ENCODE data around the gene NSMF.
"Not testable (repeated sequence)": the region's sequence is repeated elsewhere in the genome, so short reads cannot be mapped to it uniquely, and the experiment has no call there.

NSMF gene

DNA sequence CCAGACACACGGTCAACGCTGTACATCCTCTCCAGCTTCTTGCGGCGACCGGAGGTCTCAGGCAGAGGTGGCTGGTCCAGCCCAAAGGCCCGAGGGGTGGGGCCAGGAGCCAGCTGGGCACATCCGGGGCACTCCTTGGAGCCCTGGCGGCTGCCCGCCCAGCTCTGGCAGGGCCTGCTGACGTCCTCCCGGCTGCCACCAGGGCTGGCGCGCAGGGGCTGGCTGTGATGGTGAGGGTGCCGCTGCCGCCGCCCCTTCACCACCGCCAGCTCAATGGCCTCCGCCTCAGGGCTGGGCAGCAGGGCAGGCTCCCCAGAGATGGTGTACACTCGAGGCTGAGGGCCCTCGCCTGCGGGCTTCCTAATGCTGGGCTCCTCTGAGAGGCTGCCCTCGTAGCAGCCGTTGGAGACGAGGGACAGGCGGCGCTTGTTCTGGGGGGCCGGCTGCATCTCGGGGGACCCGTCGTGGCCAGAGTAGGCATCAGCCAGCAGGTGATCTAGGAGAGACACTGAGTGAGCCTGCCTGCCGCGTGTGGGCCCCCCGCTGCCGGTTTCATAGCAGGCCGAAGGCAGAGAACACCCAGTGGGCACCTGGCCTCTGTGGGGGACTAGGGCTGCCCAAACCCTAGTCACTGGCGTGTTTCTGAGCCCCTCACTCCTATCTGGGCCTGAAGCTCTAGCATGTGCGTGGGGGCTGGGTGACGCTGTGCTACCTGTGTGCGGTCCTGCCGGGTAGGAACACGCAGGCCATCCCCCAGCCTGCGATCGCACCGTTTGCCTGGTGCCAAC, 1.5 kb downstream of the NSMF start:
- no peak for DNase-seq

DNA sequence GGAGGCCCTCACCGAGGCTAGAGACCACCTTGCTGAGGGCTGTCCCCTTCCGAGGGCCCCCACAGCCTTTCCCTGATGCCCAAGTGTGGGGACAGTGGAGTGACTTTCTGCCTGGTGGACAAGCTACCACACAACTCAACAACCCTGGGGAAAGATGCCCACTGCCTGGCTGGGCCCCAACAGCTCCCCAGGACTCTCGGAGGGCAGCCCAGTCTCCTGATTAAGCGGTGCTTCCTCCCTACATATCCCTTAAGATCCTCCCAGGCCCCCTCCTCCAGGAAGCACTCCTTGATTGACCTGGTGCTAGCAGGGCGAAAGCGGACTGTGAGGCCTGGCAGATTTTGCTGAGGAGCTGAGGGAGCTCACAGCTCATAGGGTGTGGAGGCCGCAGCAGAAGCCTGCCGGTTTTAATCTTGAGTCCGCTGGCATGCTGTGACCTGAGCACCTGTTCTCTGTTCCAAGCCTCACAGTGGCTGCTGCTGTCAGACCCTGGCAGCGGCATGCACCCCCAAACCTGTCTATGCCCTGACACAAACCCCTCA, 2.2 kb downstream of the NSMF start:
- DNase-seq, result no peak

DNA sequence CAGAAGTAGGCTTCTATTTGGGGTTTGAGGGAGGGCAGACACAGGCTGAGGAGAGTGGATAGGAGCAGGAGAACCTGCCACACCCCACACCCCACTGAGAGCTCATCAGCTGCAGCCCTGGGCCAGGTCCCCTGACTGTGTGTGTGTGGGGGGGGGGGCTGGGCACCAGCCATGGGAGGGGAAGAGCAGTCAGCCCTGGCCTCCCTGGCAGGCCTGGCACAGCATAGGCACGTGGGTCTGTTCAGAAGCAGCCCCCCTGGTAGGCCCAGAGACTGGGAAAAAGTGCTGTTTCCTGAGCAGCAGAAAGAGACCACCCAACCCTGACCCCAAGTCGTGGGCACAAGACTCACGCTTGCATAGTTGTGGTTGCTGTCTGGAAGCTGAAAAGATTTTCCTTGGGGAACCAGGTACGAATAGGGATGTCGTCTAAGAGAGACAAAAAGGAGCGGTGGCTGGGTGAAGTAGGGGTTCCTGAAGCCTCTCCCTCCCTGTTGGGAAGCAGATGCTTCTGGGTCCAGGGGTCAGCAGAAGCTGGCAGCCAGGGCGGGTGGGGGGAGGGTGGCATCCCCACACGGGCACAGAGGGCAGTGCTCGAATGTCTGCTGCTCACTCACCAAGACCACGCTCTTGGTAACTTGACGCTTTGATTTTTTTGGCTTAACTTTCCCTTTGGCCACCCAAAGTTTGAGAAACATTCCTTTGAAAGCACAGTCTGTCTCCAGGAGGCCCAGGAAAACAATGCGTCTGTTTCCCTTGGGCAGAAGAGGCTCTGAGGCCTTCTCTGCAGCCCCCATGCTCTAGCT, 2.9 kb downstream of the NSMF start:
- DNase-seq, result no peak

DNA sequence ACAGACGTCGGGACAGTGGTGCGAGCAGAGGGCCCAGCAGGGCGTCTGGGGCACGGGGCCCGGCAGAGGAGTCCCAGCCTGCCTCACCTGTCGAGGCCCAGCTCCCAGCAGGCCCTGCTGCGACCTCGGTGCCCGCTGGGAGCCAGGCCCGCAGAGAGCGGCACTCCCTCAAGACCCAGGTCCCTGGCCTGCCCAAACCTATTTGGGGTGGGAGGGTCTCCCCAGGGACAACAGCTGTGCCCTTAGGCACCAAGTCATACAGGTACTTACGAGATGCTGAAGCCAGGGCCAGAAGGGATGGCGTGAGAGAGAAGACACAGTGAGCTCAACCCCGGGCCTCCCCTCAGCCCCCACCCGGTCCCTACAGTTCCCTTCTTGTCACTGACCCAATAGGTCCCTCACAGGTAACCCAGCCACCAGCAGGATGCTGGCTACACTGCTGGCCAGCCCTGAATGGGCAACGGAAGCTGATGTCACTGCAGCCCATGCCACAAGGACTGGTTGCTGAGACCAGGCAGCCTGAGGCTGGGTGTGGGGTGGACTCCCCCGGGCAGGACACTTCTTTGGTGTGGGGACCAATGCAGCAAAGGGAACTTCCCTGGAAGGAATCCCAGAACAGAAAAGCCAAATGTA, 3.7 kb downstream of the NSMF start:
- DNase-seq, result no peak

DNA sequence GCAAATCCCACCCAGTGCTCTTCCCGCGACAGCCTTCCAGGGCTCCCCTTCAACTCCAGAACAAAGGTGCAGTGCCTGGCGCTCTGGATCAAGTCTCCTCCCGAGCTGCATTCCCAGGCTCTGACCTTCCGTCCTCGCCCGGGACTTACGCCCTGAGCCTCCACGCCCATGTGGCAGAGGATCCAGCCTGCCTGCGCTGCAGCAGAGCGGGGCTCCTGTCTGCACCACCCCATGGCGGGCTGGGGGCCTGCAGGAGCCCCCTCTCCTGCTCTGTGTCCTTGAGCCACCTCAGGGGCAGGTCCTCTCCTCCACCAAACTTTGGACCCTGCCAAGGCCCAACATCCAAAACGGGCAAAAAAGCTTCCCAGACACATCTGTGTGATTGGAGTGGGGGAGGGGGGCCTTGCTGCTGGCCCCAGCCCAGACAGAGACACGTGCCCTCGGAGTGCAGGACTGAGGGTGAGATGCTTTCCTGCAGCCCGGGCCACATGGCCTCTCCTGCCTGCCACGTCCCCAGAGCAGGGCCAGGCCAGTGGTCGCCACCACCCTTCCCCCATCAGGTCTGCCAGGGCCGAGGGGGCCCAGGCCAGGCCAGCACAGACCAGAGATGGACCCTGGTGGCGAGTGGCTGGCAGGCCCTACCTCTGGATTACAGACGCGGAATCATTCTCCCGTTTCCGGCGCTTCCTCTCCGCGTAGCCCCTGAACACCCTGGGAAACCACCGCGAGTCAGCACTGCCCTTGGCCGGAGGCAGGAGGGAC, 4.4 kb downstream of the NSMF start:
- DNase-seq, result no peak

DNA sequence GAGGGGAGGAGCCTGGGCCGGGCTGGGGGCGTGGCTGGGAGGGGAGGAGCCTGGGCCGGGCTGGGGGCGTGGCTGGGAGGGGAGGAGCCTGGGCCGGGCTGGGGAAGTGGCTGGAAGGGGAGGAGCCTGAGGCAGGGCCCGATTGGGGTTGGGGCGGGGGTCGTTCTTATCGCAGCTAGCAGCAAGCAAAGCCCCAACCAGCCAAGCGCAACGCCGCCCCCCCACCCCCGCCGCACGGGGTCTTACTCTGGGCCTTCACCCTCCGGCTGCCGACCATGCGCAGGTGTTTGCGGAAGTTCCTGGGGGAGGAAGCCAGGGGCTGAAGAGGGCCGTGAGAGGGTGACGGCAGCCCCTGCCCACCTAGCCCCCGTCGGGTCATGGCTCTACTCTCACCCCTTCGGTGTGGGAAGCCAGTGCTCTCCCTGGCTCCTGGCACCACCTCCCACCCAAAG, 5.0 kb downstream of the NSMF start:
- no peak for DNase-seq

DNA sequence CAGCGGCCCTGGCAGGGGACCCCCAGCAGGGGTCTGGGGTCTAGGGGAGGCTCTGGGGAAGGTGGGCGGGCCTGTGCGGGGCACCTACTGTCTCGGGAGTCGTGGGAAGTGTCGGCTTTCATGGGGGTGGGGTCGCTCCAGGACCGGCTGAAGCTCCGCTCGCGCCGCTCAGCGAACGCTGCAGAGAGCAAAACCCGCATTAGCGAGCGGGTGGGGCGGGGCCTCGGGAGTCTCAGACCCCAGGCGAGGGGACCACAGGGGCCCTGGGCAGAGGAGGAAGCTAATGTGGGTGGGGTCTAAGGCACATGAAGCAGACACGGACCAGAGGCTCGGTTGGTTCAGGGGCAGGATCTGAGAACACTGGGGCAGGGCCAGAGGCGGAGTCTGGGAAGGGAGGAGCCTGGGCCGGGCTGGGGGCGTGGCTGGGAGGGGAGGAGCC, 5.5 kb downstream of the NSMF start:
- no peak for DNase-seq

DNA sequence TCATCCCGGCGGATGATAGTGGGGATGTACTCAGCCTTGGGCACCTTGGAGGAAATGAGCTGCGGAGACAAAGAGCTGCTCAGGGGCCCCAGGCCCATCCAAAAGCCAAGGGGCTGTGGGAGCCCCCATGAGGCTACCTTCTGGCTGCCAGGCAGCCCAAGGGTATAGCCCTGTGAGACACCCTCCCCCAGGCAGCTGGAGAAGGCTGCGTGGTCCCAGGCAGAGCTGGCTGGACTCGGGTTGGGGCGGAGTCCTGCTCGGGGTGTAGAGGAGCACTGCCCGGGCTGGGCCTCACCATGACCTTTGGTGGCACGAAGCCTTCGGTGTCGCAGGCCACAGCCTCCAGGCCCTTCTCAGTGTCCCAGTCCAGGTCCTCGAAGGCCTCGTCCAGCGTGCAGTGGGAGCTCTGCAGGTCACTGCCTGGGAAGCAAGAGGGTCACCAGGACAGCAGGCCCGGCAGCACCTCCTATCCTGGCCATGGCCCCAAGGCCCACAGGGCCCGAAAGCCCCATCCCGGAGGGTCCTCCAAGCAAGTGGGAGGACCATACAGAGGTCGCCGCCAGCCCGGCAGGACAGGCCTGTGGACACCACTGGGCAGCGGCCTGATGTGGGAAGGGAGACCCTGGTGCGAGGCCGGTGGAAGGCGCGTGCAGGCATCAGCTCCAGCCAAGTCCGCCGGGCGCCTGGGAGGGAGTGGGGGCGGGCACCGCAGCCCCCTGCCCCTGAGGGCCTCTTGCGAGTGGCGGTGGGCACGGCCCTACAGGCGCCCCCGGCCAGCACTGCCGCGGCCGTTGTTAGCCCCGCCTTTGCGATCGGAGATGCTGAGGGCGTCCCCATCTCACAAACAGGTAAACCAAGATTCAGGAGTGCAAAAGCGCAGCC, 6.1 kb downstream of the NSMF start:
- DNase-seq, result no peak

DNA sequence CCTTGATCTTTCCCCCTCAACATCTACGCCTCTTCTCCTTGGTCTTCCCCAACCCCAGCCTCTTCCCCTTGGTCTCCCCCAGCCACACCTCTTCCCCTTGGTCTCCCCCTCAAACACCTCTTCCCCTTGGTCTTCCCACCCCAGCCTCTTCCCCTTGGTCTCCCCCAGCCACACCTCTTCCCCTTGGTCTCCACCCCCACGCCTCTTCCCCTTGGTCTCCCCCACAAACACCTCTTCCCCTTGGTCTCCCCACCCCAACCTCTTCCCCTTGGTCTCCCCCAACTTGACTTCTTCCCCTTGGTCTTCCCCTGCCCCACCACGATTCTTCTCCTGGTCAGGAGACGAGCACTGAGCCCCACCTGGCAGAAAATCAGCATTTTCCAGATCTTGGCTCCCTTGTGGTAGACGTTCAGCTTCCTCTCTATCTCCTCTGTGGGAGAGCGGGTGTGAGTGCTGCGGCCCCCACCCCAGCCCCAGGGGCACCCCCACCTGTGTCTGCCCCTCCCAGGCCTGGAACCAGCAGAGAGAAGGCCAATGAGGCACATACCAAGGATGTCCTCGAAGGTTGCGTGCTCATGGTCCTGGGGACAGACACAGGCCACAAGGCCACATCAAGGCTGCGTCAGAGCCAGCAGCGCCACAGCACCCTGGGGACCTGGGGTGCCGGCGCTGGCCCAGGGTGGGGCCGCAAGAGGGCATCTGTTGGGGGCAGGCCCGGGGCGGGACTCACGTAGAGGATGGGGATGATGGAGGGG, 7.0 kb downstream of the NSMF start:
- no peak for DNase-seq

DNA sequence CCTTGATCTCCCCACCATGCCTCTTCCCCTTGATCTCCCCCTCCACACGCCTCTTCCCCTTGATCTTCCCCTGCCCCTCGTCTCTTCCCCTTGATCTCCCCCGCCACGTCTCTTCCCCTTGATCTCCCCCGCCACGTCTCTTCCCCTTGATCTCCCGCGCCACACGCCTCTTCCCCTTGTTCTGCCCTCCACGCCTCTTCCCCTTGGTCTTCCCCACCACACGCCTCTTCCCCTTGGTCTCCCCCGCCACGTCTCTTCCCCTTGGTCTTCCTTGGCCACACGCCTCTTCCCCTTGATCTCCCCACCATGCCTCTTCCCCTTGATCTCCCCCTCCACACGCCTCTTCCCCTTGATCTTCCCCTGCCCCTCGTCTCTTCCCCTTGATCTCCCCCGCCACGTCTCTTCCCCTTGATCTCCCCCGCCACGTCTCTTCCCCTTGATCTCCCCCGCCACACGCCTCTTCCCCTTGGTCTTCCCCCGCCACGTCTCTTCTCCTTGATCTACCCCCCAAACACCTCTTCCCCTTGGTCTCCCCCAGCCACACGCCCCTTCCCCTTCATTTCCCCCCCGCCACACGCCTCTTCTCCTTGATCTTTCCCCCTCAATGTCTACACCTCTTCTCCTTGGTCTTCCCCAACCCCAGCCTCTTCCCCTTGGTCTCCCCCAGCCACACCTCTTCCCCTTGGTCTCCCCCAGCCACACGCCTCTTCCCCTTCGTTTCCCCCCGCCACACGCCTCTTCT, 7.7 kb downstream of the NSMF start:
- DNase-seq, result not testable (repeated sequence)

DNA sequence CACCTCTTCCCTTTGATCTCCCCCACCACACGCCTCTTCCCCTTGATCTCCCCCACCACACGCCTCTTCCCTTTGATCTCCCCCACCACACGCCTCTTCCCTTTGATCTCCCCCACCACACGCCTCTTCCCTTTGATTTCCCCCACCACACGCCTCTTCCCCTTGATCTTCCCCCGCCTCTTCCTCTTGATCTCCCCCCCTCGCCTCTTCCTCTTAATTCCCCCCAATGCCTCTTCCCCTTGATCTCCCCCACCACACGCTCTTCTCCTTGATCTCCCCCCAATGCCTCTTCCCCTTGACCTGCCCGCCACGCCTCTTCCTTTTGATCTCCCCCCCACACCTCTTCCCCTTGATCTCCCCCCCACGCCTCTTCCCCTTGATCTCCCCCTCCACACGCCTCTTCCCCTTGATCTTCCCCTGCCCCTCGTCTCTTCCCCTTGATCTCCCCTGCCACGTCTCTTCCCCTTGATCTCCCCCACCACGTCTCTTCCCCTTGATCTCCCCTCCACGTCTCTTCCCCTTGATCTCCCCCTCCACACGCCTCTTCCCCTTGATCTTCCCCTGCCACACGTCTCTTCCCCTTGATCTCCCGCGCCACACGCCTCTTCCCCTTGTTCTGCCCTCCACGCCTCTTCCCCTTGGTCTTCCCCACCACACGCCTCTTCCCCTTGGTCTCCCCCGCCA, 8.5 kb downstream of the NSMF start:
- not testable (repeated sequence) for DNase-seq

DNA sequence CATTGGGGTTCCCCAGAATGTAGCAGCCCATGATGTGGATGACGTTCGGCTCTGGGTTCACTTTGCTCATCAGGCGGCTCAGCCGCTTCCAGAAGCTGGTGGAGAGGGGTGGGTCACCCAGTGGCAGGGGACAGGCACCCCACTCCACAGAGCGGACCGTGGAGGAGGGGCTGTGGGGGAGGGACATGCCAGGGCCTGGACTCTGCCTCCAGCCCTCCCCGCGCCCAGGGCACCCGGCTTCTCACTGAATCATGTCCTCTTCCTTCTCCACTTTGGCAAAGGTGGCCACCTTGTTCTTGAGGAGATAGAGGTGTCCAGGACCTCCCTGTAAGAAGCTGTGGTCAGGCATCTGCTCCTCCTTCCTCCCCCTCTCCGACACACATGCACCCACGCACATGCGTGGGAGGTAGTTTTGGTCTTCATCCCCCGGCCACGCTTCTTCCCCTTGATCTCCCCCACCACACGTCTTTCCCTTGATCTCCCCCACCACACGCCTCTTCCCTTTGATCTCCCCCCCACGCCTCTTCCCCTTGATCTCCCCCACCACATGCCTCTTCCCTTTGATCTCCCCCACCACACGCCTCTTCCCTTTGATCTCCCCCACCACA, 9.1 kb downstream of the NSMF start:
- no peak for DNase-seq

DNA sequence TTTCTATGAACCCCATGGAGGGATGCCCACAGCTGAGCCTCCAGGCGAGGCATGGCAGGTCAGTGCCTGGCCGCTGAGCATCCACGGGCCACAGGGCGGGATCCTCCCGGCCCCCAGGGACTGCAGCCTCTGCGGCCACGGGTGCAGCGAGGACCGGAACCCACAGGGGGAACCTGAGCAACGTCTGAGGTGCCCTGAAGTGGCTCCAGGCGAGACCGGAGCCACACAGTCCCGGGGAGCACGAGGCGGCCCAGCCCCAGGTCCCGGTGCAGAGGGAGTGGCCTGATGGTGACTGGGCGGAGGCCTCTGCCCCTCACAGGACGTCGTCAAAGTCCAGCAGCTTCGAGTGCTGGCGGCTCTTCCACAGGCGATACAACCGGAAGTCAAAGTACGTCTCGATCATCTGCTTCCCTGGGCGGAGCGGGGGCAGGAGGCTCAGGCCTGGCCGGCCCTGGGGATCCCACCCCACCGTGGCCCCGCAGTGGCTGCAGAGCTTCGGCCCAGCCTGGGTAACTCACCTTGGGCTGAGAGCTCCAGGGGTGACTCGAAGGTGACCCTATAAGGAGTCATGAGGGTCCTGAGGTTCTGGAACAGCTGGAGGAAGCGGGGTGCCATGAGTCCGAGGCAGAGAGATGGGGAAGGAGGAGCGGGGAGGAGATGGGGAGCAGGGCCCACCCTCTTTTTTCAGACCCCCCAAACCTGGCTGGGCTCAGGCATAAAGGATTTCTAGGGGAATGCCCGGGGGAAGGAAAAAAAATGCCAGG, 9.9 kb downstream of the NSMF start:
- DNase-seq, result no peak

DNA sequence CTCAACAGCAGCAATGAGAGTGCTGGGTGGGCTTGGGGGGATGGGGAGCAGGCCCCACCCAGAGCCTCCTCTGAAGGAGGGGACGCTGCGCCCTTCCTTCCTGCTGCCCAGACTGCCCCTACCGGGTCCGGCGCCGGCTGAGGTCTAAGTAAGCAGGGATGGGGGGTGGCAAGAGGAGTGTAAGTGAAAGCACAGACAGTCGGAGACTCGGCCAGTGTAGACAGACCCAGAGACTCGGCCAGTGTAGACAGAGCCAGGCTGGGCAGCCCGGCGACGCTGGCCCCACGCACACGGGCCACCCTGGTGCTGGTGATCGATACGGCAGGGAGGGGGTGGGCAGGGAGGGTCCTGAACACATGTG, 10.6 kb downstream of the NSMF start:
- no peak for DNase-seq

DNA sequence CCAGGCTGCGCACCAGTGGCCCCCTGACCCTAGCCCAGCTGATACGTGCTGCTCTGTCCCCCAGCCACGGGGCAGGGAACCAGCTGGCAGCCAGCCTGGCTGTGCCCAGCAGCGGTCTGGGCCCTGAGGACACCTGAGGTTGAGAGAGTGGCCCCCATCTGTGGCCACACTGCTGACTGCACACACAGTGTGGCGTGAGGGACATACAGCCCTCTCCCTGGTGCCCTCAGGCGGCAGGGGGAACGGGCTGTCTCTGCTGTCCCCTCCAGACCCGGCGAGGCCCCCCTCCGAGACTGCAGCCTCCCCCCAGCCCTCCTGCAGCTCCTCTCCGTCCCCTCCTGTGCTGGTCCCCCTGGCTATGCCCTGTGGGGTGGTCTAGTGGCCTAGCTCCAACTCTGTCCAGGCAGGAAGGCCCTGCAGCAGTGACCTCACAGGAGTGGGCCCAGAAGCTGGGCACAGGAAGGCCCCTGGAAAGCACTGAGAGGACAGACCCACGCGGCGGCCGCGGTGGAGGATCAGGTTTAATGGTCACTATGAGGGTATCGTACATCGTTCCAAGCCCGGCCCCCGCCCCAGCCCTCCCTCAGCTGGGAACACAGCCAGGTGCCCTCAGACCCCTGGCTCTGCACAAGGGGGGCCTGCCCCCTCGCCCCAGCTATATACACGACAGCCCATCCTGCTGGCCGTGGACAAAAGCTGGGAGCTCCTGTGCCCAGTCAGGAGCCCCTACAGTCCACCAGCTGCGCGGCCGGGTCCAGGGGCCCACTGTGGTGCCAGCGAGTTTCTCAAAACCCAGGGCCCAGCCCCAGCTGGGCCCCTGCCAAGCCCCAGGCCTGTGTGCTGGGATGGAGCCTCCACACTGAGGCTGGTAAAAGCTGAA, 11.2 kb downstream of the NSMF start:
- no peak for DNase-seq

DNA sequence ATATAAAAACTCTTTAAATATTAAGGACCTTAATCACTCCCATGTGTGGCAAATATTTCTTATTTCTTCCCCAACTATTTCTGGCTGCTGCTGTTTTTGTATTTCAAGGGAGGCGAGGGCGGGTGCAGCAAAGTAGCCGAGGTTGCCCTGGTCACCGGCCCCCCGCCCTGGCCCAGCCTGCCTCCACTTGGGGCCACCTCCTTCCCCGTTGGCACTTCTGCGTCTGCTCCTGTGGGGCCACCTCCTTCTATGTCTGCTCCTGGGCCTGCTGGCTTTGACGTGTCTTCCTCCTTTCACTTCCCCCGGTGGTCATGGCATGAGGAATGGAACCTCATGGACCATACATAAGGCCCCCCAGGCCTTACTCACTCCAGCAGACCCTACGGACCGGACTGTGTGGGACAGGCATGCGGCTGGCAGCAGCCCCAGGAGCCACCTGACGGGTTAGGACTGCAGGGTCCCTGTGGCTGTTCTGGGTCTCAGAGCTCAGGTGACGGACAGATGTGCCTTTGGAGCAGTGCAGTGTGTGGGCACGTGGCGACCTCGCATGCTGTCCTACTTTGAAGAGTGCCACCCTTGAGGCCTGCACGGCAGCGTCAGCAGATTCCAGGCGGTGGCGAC, 12.2 kb downstream of the NSMF start:
- no peak for DNase-seq

Data from activated gamma-delta T cell (primary cell).